SK-N-SH (cell line): ENCODE results near the gene ECM1. TPM values are rescaled to one million over a fixed set of nuclear protein-coding genes. Genes with fewer than 3 reads are reported as not detected.

Source experiments
- CTCF ChIA-PET: fragments of 300-600, 350-600 bp; formaldehyde crosslinking; extraction: SDS; loops from one replicate; lab custom pipeline; 2021; lab: Yijun Ruan, JAX
- POLR2A ChIA-PET: fragments of 350-600 bp; sonication (Branson Sonifier 250); formaldehyde crosslinking; extraction: SDS; loops from one replicate; lab custom pipeline; 2020; ENCODE audit warnings: antibody characterized with exemption, inconsistent platforms; lab: Yijun Ruan, JAX
- DNase-seq: peaks from one replicate; pipeline ENCODE4 v3.0.0; 2012
- H2AFZ ChIP-seq: fragments of 200-600 bp; sonication (generic); 2 replicates; pipeline ENCODE4 v1.8.1; 2016; ENCODE audit warnings: antibody characterized with exemption, mild to moderate bottlenecking, low read depth
- H3F3A ChIP-seq: fragments of 200-600 bp; sonication (generic); replicated peaks from 2 replicates; pipeline ENCODE3; 2016; ENCODE audit warnings: antibody characterized with exemption, mild to moderate bottlenecking; ENCODE audit not compliant: insufficient read depth
- H3K27ac ChIP-seq, 2 experiments: fragments of 200-500 bp in 1 of 2; fragments of 200-600 bp in 1 of 2; sonication (Bioruptor generic) in 1 of 2; sonication (generic), shearing (Covaris generic) in 1 of 2; 2 replicates each; pipeline versions ENCODE4 v1.5.1 to v1.6.1; 2014 to 2016; ENCODE audit warnings: low read depth in 2 of 2, inconsistent platforms in 1 of 2, low read length in 1 of 2, mild to moderate bottlenecking in 1 of 2, mixed read lengths in 1 of 2
- H3K27me3 ChIP-seq: fragments of 200-600 bp; sonication (generic), shearing (Covaris generic); 2 replicates; pipeline ENCODE4 v1.6.1; 2016; ENCODE audit warnings: mixed run types; ENCODE audit not compliant: insufficient read depth
- H3K36me3 ChIP-seq, 2 experiments: fragments of 200-500 bp in 1 of 2; fragments of 200-600 bp in 1 of 2; sonication (Bioruptor generic) in 1 of 2; sonication (generic) in 1 of 2; replicated peaks in 1 of 2; 2 replicates each; pipeline versions ENCODE3 to v1.5.1; 2014 to 2016; ENCODE audit warnings: low read length in 1 of 2, mild to moderate bottlenecking in 1 of 2; ENCODE audit not compliant: insufficient read depth in 2 of 2, control insufficient read depth in 1 of 2
- H3K4me1 ChIP-seq, 2 experiments: fragments of 200-500 bp in 1 of 2; fragments of 200-600 bp in 1 of 2; sonication (Bioruptor generic) in 1 of 2; sonication (generic), shearing (Covaris generic) in 1 of 2; 2 replicates each; pipeline versions ENCODE4 v1.5.1 to v1.6.1; 2014 to 2016; ENCODE audit warnings: low read depth in 1 of 2, low read length in 1 of 2, mixed run types in 1 of 2; ENCODE audit not compliant: insufficient read depth in 2 of 2, control insufficient read depth in 1 of 2
- H3K4me2 ChIP-seq: fragments of 200-600 bp; sonication (generic), shearing (Covaris generic); 2 replicates; pipeline ENCODE4 v1.6.1; 2017; ENCODE audit warnings: mixed run types
- H3K4me3 ChIP-seq, 2 experiments: fragments of 200-500 bp in 1 of 2; fragments of 200-600 bp in 1 of 2; sonication (Bioruptor generic) in 1 of 2; sonication (generic), shearing (Covaris generic) in 1 of 2; 2 replicates each; pipeline versions ENCODE4 v1.5.1 to v1.8.1; 2014 to 2016; ENCODE audit warnings: low read depth in 2 of 2, inconsistent platforms in 1 of 2, low read length in 1 of 2, mild to moderate bottlenecking in 1 of 2, mixed read lengths in 1 of 2, moderate library complexity in 1 of 2
- H3K79me2 ChIP-seq: fragments of 200-600 bp; sonication (generic); 2 replicates; pipeline ENCODE4 v1.8.1; 2017; ENCODE audit warnings: mild to moderate bottlenecking; ENCODE audit not compliant: insufficient read depth
- H3K9ac ChIP-seq: fragments of 200-600 bp; sonication (generic); 2 replicates; pipeline ENCODE4 v1.6.1; 2017; ENCODE audit warnings: mixed run types
- H3K9me2 ChIP-seq: fragments of 200-600 bp; sonication (generic); 2 replicates; pipeline ENCODE4 v1.6.1; 2017; ENCODE audit warnings: mixed run types
- H3K9me3 ChIP-seq: fragments of 200-600 bp; sonication (generic); 2 replicates; pipeline ENCODE4 v1.6.1; 2017; ENCODE audit warnings: mixed run types, mild to moderate bottlenecking, moderate library complexity
- H4K20me1 ChIP-seq: fragments of 200-600 bp; sonication (generic); 2 replicates; pipeline ENCODE4 v1.6.1; 2017; ENCODE audit warnings: mild to moderate bottlenecking, mixed run types; ENCODE audit not compliant: insufficient read depth
- CHD2 ChIP-seq: fragments of 150-350 bp; IDR thresholded peaks from 2 replicates; pipeline ENCODE4 v1.6.1; 2018; ENCODE audit warnings: low read length; ENCODE audit not compliant: partially characterized antibody
- EP300 ChIP-seq, 2 experiments: IDR thresholded peaks; 2 replicates each; pipeline versions ENCODE4 v1.4.0 to v1.6.1; 2012; ENCODE audit warnings: borderline replicate concordance in 1 of 2, low read depth in 1 of 2, low read length in 1 of 2
- EZH2phosphoT487 ChIP-seq: fragments of 200-600 bp; sonication (generic); IDR thresholded peaks from 2 replicates; pipeline ENCODE4 v1.6.1; 2017; ENCODE audit warnings: low read depth, mixed run types, mild to moderate bottlenecking, antibody characterized with exemption, moderate library complexity, borderline replicate concordance
- FOXM1 ChIP-seq: IDR thresholded peaks from 2 replicates; pipeline ENCODE4 v1.4.0; 2012; ENCODE audit warnings: low read depth, mild to moderate bottlenecking
- GABPA ChIP-seq: IDR thresholded peaks from 2 replicates; pipeline ENCODE4 v1.4.0; 2012; ENCODE audit warnings: low read depth, mild to moderate bottlenecking
- GATA2 ChIP-seq: sonication (generic); formaldehyde crosslinking; IDR thresholded peaks from 2 replicates; pipeline ENCODE4 v1.5.0; 2020; ENCODE audit warnings: mild to moderate bottlenecking, missing genetic modification reagents
- MEF2A ChIP-seq: IDR thresholded peaks from 2 replicates; pipeline ENCODE4 v1.4.0; 2012; ENCODE audit warnings: low read depth, borderline replicate concordance
- NFIC ChIP-seq: IDR thresholded peaks from 2 replicates; pipeline ENCODE4 v1.4.0; 2012; ENCODE audit warnings: borderline replicate concordance
- RAD21 ChIP-seq: IDR thresholded peaks from 2 replicates; pipeline ENCODE4 v1.6.1; 2012; ENCODE audit warnings: mild to moderate bottlenecking, low read length
- RCOR1 ChIP-seq: fragments of 150-350 bp; IDR thresholded peaks from 2 replicates; pipeline ENCODE4 v1.6.1; 2017; ENCODE audit warnings: antibody characterized with exemption, low read length
- SMC3 ChIP-seq: IDR thresholded peaks from 2 replicates; pipeline ENCODE4 v1.6.1; 2012; ENCODE audit warnings: low read depth, low read length, improper control_type of control experiment
- TAF1 ChIP-seq: IDR thresholded peaks from 2 replicates; pipeline ENCODE4 v1.6.1; 2012; ENCODE audit warnings: low read depth, mild to moderate bottlenecking, low read length, moderate library complexity, borderline replicate concordance
- TCF12 ChIP-seq: IDR thresholded peaks from 2 replicates; pipeline ENCODE4 v1.4.0; 2012
- YY1 ChIP-seq: IDR thresholded peaks from 2 replicates; pipeline ENCODE4 v1.4.0; 2012; ENCODE audit warnings: low read depth, mild to moderate bottlenecking
- WGBS: methylation state at CpG from one replicate; pipeline ENCODE4 v1.1.6; 2017; ENCODE audit warnings: low lambda C conversion rate; 5-methylcytosine and 5-hydroxymethylcytosine counted together
- polyA plus RNA-seq, 3 experiments: library from polyadenylated mRNA; depleted of rRNA; stranded (reverse); fragments of >200 nt; gene quantifications; 2 replicates each; pipeline ENCODE4 v1.2.3, GENCODE V29; 2012
- TF ChIP-seq, protein P1 (sequence below): fragments of 200-600 bp; sonication (generic); IDR thresholded peaks from 2 replicates; pipeline ENCODE4 v1.6.1; 2017; ENCODE audit warnings: antibody characterized with exemption, mild to moderate bottlenecking, moderate library complexity
- TF ChIP-seq, protein P2 (sequence below): fragments of 150-350 bp; IDR thresholded peaks from 2 replicates; pipeline ENCODE4 v1.6.1; 2017; ENCODE audit warnings: antibody characterized with exemption, low read length, low read depth, borderline replicate concordance
- TF ChIP-seq, protein P3 (sequence below): IDR thresholded peaks from 2 replicates; pipeline ENCODE4 v1.4.0; 2012; ENCODE audit warnings: low read depth, borderline replicate concordance
- TF ChIP-seq, protein P4 (sequence below): IDR thresholded peaks from 2 replicates; pipeline ENCODE4 v1.6.1; 2012; ENCODE audit warnings: mild to moderate bottlenecking, low read depth, low read length, moderate library complexity
- TF ChIP-seq, protein P5 (sequence below): IDR thresholded peaks from 2 replicates; pipeline ENCODE4 v1.4.0; 2012; ENCODE audit warnings: low read depth

The ECM1 gene
- polyA plus RNA-seq, 1 of the 3 experiments (the other 2 are of a cell fraction), result 32.3 TPM

DNA sequence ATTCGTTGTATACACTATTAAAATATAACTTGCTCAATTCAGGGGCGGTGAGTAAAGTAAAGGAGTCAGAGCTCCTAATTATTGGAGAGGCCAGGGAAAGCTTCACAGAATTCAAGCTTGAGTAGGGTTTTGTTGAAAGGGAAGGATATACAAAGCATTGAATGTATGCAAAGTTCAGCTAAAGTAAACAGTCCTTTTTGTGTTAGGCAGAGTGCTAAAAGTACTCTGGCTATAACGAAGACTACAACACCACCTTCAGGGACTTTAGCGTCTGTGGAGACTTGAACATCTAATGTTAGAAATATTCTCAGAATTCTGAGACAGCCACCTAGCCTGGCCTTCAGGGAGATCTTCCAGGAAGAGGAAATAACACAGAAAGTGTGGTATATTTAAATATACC, 8.7 kb downstream of the ECM1 start (continued):
- TF ChIP-seq, protein P1, sequence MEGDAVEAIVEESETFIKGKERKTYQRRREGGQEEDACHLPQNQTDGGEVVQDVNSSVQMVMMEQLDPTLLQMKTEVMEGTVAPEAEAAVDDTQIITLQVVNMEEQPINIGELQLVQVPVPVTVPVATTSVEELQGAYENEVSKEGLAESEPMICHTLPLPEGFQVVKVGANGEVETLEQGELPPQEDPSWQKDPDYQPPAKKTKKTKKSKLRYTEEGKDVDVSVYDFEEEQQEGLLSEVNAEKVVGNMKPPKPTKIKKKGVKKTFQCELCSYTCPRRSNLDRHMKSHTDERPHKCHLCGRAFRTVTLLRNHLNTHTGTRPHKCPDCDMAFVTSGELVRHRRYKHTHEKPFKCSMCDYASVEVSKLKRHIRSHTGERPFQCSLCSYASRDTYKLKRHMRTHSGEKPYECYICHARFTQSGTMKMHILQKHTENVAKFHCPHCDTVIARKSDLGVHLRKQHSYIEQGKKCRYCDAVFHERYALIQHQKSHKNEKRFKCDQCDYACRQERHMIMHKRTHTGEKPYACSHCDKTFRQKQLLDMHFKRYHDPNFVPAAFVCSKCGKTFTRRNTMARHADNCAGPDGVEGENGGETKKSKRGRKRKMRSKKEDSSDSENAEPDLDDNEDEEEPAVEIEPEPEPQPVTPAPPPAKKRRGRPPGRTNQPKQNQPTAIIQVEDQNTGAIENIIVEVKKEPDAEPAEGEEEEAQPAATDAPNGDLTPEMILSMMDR, result no peak
- TF ChIP-seq, protein P2, sequence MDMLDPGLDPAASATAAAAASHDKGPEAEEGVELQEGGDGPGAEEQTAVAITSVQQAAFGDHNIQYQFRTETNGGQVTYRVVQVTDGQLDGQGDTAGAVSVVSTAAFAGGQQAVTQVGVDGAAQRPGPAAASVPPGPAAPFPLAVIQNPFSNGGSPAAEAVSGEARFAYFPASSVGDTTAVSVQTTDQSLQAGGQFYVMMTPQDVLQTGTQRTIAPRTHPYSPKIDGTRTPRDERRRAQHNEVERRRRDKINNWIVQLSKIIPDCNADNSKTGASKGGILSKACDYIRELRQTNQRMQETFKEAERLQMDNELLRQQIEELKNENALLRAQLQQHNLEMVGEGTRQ, result no peak
- no peak for TF ChIP-seq EZH2phosphoT487
- TF ChIP-seq SMC3, result no peak
- TF ChIP-seq FOXM1, result no peak
- TF ChIP-seq MEF2A, result no peak
- TF ChIP-seq, protein P3, sequence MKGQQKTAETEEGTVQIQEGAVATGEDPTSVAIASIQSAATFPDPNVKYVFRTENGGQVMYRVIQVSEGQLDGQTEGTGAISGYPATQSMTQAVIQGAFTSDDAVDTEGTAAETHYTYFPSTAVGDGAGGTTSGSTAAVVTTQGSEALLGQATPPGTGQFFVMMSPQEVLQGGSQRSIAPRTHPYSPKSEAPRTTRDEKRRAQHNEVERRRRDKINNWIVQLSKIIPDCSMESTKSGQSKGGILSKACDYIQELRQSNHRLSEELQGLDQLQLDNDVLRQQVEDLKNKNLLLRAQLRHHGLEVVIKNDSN, result no peak

DNA sequence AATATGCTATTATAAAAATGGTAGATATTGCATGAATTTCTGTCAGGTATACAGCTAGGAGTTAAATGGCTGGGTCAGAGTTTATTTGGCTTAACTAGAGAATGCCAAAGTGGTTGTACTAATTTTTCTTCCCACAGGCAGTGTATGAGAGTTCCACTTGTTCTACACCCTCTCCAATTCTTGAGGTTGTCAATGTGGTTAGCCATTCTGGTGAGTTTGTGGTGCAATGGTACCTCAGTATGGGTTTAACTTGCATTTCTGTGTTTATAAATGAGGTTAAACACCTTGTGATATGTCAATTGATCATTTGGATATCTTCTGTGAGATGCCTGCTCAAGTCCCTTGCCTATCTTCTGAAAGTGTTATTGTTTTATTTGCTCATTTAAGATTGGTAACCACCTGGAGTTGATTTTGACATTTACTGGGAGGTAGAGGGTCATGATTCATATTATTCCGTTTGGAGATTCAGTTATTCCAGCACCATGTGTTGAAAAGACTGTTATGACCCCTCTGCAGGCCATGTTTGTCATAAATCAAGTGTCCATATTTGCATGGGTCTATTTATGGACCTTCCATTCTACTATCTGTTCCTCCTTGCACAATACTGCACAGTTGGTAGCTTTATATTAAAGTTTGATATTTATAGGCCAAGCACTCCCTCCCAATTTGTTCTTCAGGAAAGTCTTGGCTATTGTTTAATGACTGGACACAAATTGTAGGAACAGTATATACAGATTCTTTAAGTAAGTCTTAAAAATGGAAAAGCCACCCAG, 13.5 kb downstream of the ECM1 start:
- TF ChIP-seq, protein P4, sequence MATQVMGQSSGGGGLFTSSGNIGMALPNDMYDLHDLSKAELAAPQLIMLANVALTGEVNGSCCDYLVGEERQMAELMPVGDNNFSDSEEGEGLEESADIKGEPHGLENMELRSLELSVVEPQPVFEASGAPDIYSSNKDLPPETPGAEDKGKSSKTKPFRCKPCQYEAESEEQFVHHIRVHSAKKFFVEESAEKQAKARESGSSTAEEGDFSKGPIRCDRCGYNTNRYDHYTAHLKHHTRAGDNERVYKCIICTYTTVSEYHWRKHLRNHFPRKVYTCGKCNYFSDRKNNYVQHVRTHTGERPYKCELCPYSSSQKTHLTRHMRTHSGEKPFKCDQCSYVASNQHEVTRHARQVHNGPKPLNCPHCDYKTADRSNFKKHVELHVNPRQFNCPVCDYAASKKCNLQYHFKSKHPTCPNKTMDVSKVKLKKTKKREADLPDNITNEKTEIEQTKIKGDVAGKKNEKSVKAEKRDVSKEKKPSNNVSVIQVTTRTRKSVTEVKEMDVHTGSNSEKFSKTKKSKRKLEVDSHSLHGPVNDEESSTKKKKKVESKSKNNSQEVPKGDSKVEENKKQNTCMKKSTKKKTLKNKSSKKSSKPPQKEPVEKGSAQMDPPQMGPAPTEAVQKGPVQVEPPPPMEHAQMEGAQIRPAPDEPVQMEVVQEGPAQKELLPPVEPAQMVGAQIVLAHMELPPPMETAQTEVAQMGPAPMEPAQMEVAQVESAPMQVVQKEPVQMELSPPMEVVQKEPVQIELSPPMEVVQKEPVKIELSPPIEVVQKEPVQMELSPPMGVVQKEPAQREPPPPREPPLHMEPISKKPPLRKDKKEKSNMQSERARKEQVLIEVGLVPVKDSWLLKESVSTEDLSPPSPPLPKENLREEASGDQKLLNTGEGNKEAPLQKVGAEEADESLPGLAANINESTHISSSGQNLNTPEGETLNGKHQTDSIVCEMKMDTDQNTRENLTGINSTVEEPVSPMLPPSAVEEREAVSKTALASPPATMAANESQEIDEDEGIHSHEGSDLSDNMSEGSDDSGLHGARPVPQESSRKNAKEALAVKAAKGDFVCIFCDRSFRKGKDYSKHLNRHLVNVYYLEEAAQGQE, result no peak
- TF ChIP-seq GATA2 (CRISPR knock-in tag), result no peak
- TF ChIP-seq GABPA, result no peak
- no peak for TF ChIP-seq EZH2phosphoT487
- no peak for TF ChIP-seq TCF12
- no peak for TF ChIP-seq NFIC
- no peak for TF ChIP-seq CHD2
- no peak for TF ChIP-seq YY1
- TF ChIP-seq, protein P1, result no peak
- no peak for TF ChIP-seq RCOR1
- TF ChIP-seq RAD21, result no peak
- no peak for TF ChIP-seq EP300 (IDR thresholded peaks at IDR 0.05; ENCODE audit: borderline replicate concordance in 1 of 2, low read depth in 1 of 2, low read length in 1 of 2)
- no peak for TF ChIP-seq TAF1
- TF ChIP-seq, protein P5, sequence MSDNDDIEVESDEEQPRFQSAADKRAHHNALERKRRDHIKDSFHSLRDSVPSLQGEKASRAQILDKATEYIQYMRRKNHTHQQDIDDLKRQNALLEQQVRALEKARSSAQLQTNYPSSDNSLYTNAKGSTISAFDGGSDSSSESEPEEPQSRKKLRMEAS, result no peak
- H3K4me2 ChIP-seq, result no peak overlapping the region
- no peaks in the 10 kb centered on the region for H3K79me2 ChIP-seq
- WGBS, result 44% methylated on average over 1 of the region's 1 CpG
- DNase-seq, result no peak
- H3K9ac ChIP-seq, result no peak overlapping the region
- H2AFZ ChIP-seq, result no peak overlapping the region
- no peaks in the 10 kb centered on the region for H4K20me1 ChIP-seq
- no peak overlapping the region for H3K27ac ChIP-seq
- no peaks in the 10 kb centered on the region for H3K9me2 ChIP-seq
- H3K36me3 ChIP-seq, result no peaks in the 10 kb centered on the region
- no peaks in the 10 kb centered on the region for H3K9me3 ChIP-seq
- peaks cover 3% of the 10 kb centered on the region for H3F3A ChIP-seq
- CTCF ChIA-PET, result interaction anchor here (1.1 to 1.8 kb wide), 2 partner anchors 12 to 38 kb away, joined by 3 to 5 read pairs; no protein-coding TSS in a partner anchor
- no peaks in the 10 kb centered on the region for H3K4me1 ChIP-seq
- POLR2A ChIA-PET, result no interaction called here
- H3K4me3 ChIP-seq, result no peak overlapping the region
- H3K27me3 ChIP-seq, result no peaks in the 10 kb centered on the region
